WTC11 (cell line): ENCODE data around the gene CCDC149.

Experiments
- CTCF ChIP-seq: fragments of 200-600 bp; IDR thresholded peaks from 2 replicates; pipeline ENCODE4 v1.8.0; 2022; ENCODE audit warnings: antibody characterized with exemption
- HMGXB4 ChIP-seq: sonication (generic); formaldehyde crosslinking; IDR thresholded peaks from 2 replicates; pipeline ENCODE4 v1.8.1; 2023; ENCODE audit warnings: mild to moderate bottlenecking, moderate library complexity, missing genetic modification reagents
- KAT7 ChIP-seq: sonication (generic); formaldehyde crosslinking; IDR thresholded peaks from 2 replicates; pipeline ENCODE4 v1.8.1; 2023; ENCODE audit warnings: missing genetic modification reagents, mild to moderate bottlenecking, borderline replicate concordance
- NR2C2 ChIP-seq: sonication (generic); formaldehyde crosslinking; IDR thresholded peaks from 2 replicates; pipeline ENCODE4 v1.8.0; 2022; ENCODE audit warnings: mild to moderate bottlenecking, missing genetic modification reagents
- ZBTB43 ChIP-seq: sonication (generic); formaldehyde crosslinking; IDR thresholded peaks from 2 replicates; pipeline ENCODE4 v1.8.1; 2023; ENCODE audit warnings: mild to moderate bottlenecking, missing genetic modification reagents
- ZNF121 ChIP-seq: sonication (generic); formaldehyde crosslinking; IDR thresholded peaks from 2 replicates; pipeline ENCODE4 v1.8.0; 2023; ENCODE audit warnings: missing genetic modification reagents

DNA sequence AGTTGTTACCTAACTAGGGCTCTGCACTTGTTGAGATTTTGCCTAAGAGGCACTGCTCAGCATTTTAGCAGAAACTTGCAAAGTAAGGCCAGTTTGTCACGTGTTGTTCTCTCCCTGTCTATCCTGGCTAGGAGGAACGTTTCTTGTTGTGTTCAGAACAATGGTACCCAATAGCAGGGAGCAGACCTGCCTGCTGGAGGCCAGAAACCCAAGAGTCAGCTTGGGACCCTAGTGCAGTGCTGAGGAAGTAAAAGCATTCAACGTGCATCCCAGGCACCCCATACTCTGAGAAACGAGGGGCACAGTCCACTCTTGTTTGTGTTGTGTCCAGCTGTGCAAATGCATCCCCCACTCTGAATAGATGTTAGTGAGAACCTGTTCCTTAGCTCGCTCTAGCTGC, 75.1 kb downstream of the CCDC149 start:
- TF ChIP-seq ZBTB43 (CRISPR knock-in tag) = no peak
- TF ChIP-seq CTCF = no peak
- TF ChIP-seq HMGXB4 (CRISPR knock-in tag) = no peak
- no peak for TF ChIP-seq NR2C2 (CRISPR knock-in tag)
- no peak for TF ChIP-seq ZNF121
- TF ChIP-seq KAT7 (CRISPR knock-in tag) = no peak
